HepG2 (cell line): ENCODE data around the gene VWCE. TPM values are rescaled to one million over a fixed set of nuclear protein-coding genes. Genes with fewer than 3 reads are reported as not detected.
A peak's percentile ranks its signal among the peaks of the same experiment; 100 is the strongest.

Experiments
- CHD2 ChIP-seq: IDR thresholded peaks from 2 replicates; pipeline ENCODE4 v1.6.1; 2011; ENCODE audit warnings: low read depth, low read length, improper control_type of control experiment
- GATA4 ChIP-seq: sonication (generic); IDR thresholded peaks from 2 replicates; pipeline ENCODE4 v1.6.1; 2016; ENCODE audit warnings: antibody characterized with exemption, low read depth, borderline replicate concordance
- HINFP ChIP-seq: sonication (generic); formaldehyde crosslinking; IDR thresholded peaks from 2 replicates; pipeline ENCODE4 v1.4.0; 2020; ENCODE audit warnings: low read depth, mild to moderate bottlenecking, missing genetic modification reagents
- PCBP2 ChIP-seq: fragments of 200-400 bp; formaldehyde crosslinking; optimal IDR thresholded peaks from 2 replicates; pipeline ENCODE3; 2018; ENCODE audit warnings: low read length, low read depth; ENCODE audit not compliant: poor library complexity, severe bottlenecking
- TCF12 ChIP-seq, 2 experiments: fragments of 450-650 bp in 1 of 2; sonication (generic) in 1 of 2; formaldehyde crosslinking in 1 of 2; IDR thresholded peaks; 2 replicates each; pipeline versions ENCODE4 v1.6.1 to v1.8.0; 2017 to 2022; ENCODE audit warnings: antibody characterized with exemption in 1 of 2, mild to moderate bottlenecking in 1 of 2, missing genetic modification reagents in 1 of 2, moderate library complexity in 1 of 2
- ZBTB1 ChIP-seq: sonication (generic); formaldehyde crosslinking; IDR thresholded peaks from 2 replicates; pipeline ENCODE4 v1.4.0; 2020; ENCODE audit warnings: missing genetic modification reagents, borderline replicate concordance
- ZBTB26 ChIP-seq: IDR thresholded peaks from 2 replicates; pipeline ENCODE4 v1.6.1; 2016; ENCODE audit warnings: missing compliant biosample characterization, missing genetic modification reagents, borderline replicate concordance
- ZBTB37 ChIP-seq: sonication (generic); formaldehyde crosslinking; IDR thresholded peaks from 2 replicates; pipeline ENCODE4 v1.4.0; 2020; ENCODE audit warnings: mild to moderate bottlenecking, missing genetic modification reagents
- ZBTB4 ChIP-seq: sonication (generic); formaldehyde crosslinking; IDR thresholded peaks from 2 replicates; pipeline ENCODE4 v1.4.0; 2020; ENCODE audit warnings: missing genetic modification reagents, mild to moderate bottlenecking, borderline replicate concordance
- ZMAT5 ChIP-seq: sonication (generic); formaldehyde crosslinking; IDR thresholded peaks from 2 replicates; pipeline ENCODE4 v1.5.0; 2020; ENCODE audit warnings: mild to moderate bottlenecking, low read depth, missing genetic modification reagents, borderline replicate concordance
- ZNF276 ChIP-seq: sonication (generic); formaldehyde crosslinking; IDR thresholded peaks from 2 replicates; pipeline ENCODE4 v1.4.0; 2020; ENCODE audit warnings: mild to moderate bottlenecking, low read depth, missing genetic modification reagents
- ZSCAN5A ChIP-seq: sonication (generic); formaldehyde crosslinking; IDR thresholded peaks from 2 replicates; pipeline ENCODE4 v1.8.0; 2022; ENCODE audit warnings: mild to moderate bottlenecking, missing genetic modification reagents, borderline replicate concordance
- polyA plus RNA-seq, 8 experiments: library from polyadenylated mRNA; depleted of rRNA in 3 of 8; stranded (reverse) in 7 of 8; unstranded in 1 of 8; fragments of >200 nt; fragmentation: Illumina TruSeq in 4 of 8; extraction: Trizol in 4 of 8; gene quantifications; 2 replicates each; pipeline versions ENCODE4 v1.2.1 to v1.2.3, GENCODE V29; 2011 to 2016; ENCODE audit warnings: low read depth in 4 of 8, missing spikeins in 1 of 8, mixed read lengths in 1 of 8; ENCODE audit not compliant: insufficient read depth in 1 of 8
- total RNA-seq, 5 experiments: library from RNA; depleted of rRNA; stranded (reverse); fragments of >200 nt; fragmentation: Illumina TruSeq; extraction: Trizol; gene quantifications; 2 replicates each; pipeline ENCODE4 v1.2.3, GENCODE V29; 2016; ENCODE audit warnings: low read depth in 1 of 5

VWCE gene
- total and polyA plus RNA-seq, 2 of the 13 experiments (the other 11 are each of a cell fraction or from before 2014, with no cell fraction given), result 27.6 to 58.3 TPM

- TF ChIP-seq ZNF276 (CRISPR knock-in tag) (no peak), CHD2 (no peak), ZSCAN5A (CRISPR knock-in tag) (no peak), ZBTB26 (peak; percentile 32; the same call in 1 of the 2 replicates), ZBTB1 (no peak), HINFP (CRISPR knock-in tag) (0 out of 2 replicates have a peak, but pooled peaks have one; percentile 19), ZBTB37 (CRISPR knock-in tag) (no peak), ZBTB4 (CRISPR knock-in tag) (no peak), GATA4 (no peak), TCF12 (IDR thresholded peaks at IDR 0.05) (no peak), TCF12 (CRISPR knock-in tag; IDR thresholded peaks at IDR 0.05) (peak; percentile 76; the same call in 1 of the 2 replicates), ZMAT5 (CRISPR knock-in tag) (no peak), PCBP2 (no peak)
These were observed 1.0 kb downstream of the VWCE start (continued) for GRCh38 chr11:61293867-61294716.
